Neural cell (in vitro differentiated cells): ENCODE data around the gene GOT1. TPM values are rescaled to one million over a fixed set of nuclear protein-coding genes. Genes with fewer than 3 reads are reported as not detected.

Experiments
- H2AFZ ChIP-seq: fragments of 200-600, 300-800 bp; sonication (generic), shearing (Covaris generic); 2 replicates; pipeline ENCODE4 v1.6.0; 2014; ENCODE audit warnings: low read depth, mild to moderate bottlenecking, antibody characterized with exemption, low read length, moderate library complexity
- H3F3A ChIP-seq: fragments of 200-600 bp; shearing (Covaris generic); 2 replicates; pipeline ENCODE4 v1.6.1; 2016; ENCODE audit warnings: mild to moderate bottlenecking, moderate library complexity, mixed read lengths, antibody characterized with exemption, low read length; ENCODE audit not compliant: insufficient read depth, poor library complexity, severe bottlenecking
- H3K27ac ChIP-seq: fragments of 200-600, 300-800 bp; sonication (generic), shearing (Covaris generic); 2 replicates; pipeline ENCODE4 v1.5.1; 2014; ENCODE audit warnings: mild to moderate bottlenecking, low read length, moderate library complexity
- H3K27me3 ChIP-seq: fragments of 300-800, 200-600 bp; sonication (generic), shearing (Covaris generic); 2 replicates; pipeline ENCODE4 v1.6.0; 2014; ENCODE audit warnings: mild to moderate bottlenecking, low read depth, low read length, moderate library complexity; ENCODE audit not compliant: insufficient read depth
- H3K36me3 ChIP-seq: fragments of 300-800, 200-600 bp; sonication (generic), shearing (Covaris generic); 2 replicates; pipeline ENCODE4 v1.5.1; 2014; ENCODE audit warnings: mild to moderate bottlenecking, antibody characterized with exemption, low read length, moderate library complexity; ENCODE audit not compliant: insufficient read depth
- H3K4me2 ChIP-seq: fragments of 300-800, 200-600 bp; sonication (generic), shearing (Covaris generic); 2 replicates; pipeline ENCODE4 v1.6.0; 2014; ENCODE audit warnings: mild to moderate bottlenecking, low read length
- H3K4me3 ChIP-seq: fragments of 300-800, 200-600 bp; sonication (generic), shearing (Covaris generic); 2 replicates; pipeline ENCODE4 v1.5.1; 2014; ENCODE audit warnings: mild to moderate bottlenecking, low read length, moderate library complexity
- H3K79me2 ChIP-seq: fragments of 200-600 bp; shearing (Covaris generic); replicated peaks from 2 replicates; pipeline ENCODE4 v1.6.0; 2014; ENCODE audit warnings: mild to moderate bottlenecking, low read length, moderate library complexity; ENCODE audit not compliant: insufficient read depth
- H3K9ac ChIP-seq: fragments of 300-800, 200-600 bp; sonication (generic), shearing (Covaris generic); 2 replicates; pipeline ENCODE4 v1.6.1; 2016; ENCODE audit warnings: mild to moderate bottlenecking, low read length, mixed read lengths
- H3K9me2 ChIP-seq: fragments of 200-600 bp; shearing (Covaris generic); 2 replicates; pipeline ENCODE4 v1.6.1; 2016; ENCODE audit warnings: mild to moderate bottlenecking, low read length, mixed read lengths; ENCODE audit not compliant: insufficient read depth
- H3K9me3 ChIP-seq: fragments of 200-600, 300-800 bp; sonication (generic), shearing (Covaris generic); 2 replicates; pipeline ENCODE4 v1.6.1; 2016; ENCODE audit warnings: mild to moderate bottlenecking, mixed run types, low read length, moderate library complexity, mixed read lengths
- H4K20me1 ChIP-seq: fragments of 200-600 bp; shearing (Covaris generic); 2 replicates; pipeline ENCODE4 v1.6.1; 2016; ENCODE audit warnings: mild to moderate bottlenecking, mixed run types; ENCODE audit not compliant: insufficient read depth
- CTCF ChIP-seq: fragments of 450-650 bp; IDR thresholded peaks from 2 replicates; pipeline ENCODE4 v1.5.1; 2014; ENCODE audit warnings: antibody characterized with exemption, mild to moderate bottlenecking, moderate library complexity; ENCODE audit not compliant: poor library complexity, severe bottlenecking
- EP300 ChIP-seq: fragments of 450-650 bp; conservative IDR thresholded peaks from 2 replicates; pipeline ENCODE4 v1.6.1; 2014; ENCODE audit warnings: antibody characterized with exemption, mild to moderate bottlenecking, moderate library complexity; ENCODE audit not compliant: poor library complexity, severe bottlenecking
- EZH2 ChIP-seq: fragments of 200-600, 300-800 bp; shearing (Covaris generic), sonication (generic); IDR thresholded peaks from 2 replicates; pipeline ENCODE4 v1.6.1; 2014; ENCODE audit warnings: antibody characterized with exemption, low read length, borderline replicate concordance, mild to moderate bottlenecking; ENCODE audit not compliant: insufficient read depth, poor library complexity, severe bottlenecking
- MXI1 ChIP-seq: fragments of 450-650 bp; conservative IDR thresholded peaks from 2 replicates; pipeline ENCODE4 v1.6.1; 2014; ENCODE audit warnings: antibody characterized with exemption, mild to moderate bottlenecking; ENCODE audit not compliant: poor library complexity, severe bottlenecking
- POLR2AphosphoS5 ChIP-seq: IDR thresholded peaks from 2 replicates; pipeline ENCODE4 v1.6.1; 2012
- RAD21 ChIP-seq: fragments of 450-650 bp; conservative IDR thresholded peaks from 2 replicates; pipeline ENCODE4 v1.6.1; 2014; ENCODE audit warnings: antibody characterized with exemption, mild to moderate bottlenecking, moderate library complexity
- REST ChIP-seq: IDR thresholded peaks from 2 replicates; pipeline ENCODE4 v1.6.1; 2012; ENCODE audit warnings: borderline replicate concordance
- SMC3 ChIP-seq: fragments of 450-650 bp; conservative IDR thresholded peaks from 2 replicates; pipeline ENCODE4 v1.6.1; 2014; ENCODE audit warnings: antibody characterized with exemption, mild to moderate bottlenecking, moderate library complexity; ENCODE audit not compliant: poor library complexity
- TAF1 ChIP-seq: IDR thresholded peaks from 2 replicates; pipeline ENCODE4 v1.6.1; 2012; ENCODE audit warnings: low read depth
- polyA plus RNA-seq: library from polyadenylated mRNA; depleted of rRNA; stranded (reverse); fragments of >200 nt; gene quantifications from 2 replicates; pipeline ENCODE4 v1.2.3, GENCODE V29; 2014

GOT1 gene
- polyA plus RNA-seq, 1 donor from 2014 or later = 43.6 TPM

GRCh38 chr10:99467236-99467999 is 37.0 kb upstream of the GOT1 start:
- TF ChIP-seq CTCF = no peak
- no peak for TF ChIP-seq EZH2
- TF ChIP-seq TAF1 = no peak
- TF ChIP-seq REST = no peak
- TF ChIP-seq RAD21 = no peak
- TF ChIP-seq EP300 = no peak
- no peak for TF ChIP-seq SMC3
- no peak for TF ChIP-seq POLR2AphosphoS5
- no peak for TF ChIP-seq MXI1
- Histone ChIP-seq H3K9me3 (no peaks in the 10 kb centered on the region), H3K9me2 (no peaks in the 10 kb centered on the region), H4K20me1 (no peaks in the 10 kb centered on the region), H3K27ac (no peak overlapping the region), H3K4me3 (no peak overlapping the region), H2AFZ (no peak overlapping the region), H3F3A (no peaks in the 10 kb centered on the region), H3K9ac (no peak overlapping the region), H3K79me2 (no peaks in the 10 kb centered on the region), H3K27me3 (no peaks in the 10 kb centered on the region), H3K36me3 (no peaks in the 10 kb centered on the region), H3K4me2 (no peak overlapping the region)

GRCh38 chr10:99466632-99467223 is 36.3 kb upstream of the GOT1 start:
- Histone ChIP-seq H4K20me1 (no peaks in the 10 kb centered on the region), H3K36me3 (no peaks in the 10 kb centered on the region), H3K9me2 (no peaks in the 10 kb centered on the region), H3K9me3 (no peaks in the 10 kb centered on the region), H3F3A (no peaks in the 10 kb centered on the region), H3K79me2 (no peaks in the 10 kb centered on the region), H3K4me3 (no peak overlapping the region), H3K27me3 (no peaks in the 10 kb centered on the region), H3K27ac (no peak overlapping the region), H2AFZ (no peak overlapping the region), H3K4me2 (no peak overlapping the region), H3K9ac (no peak overlapping the region)
- TF ChIP-seq REST (no peak), MXI1 (no peak)
